NCI-H2196 (cell line): ENCODE results near the gene ACTR10.
"Not testable (repeated sequence)": the region's sequence is repeated elsewhere in the genome, so short reads cannot be mapped to it uniquely, and the experiment has no call there.

Experiments used
- DNase-seq: peaks from one replicate; lab custom pipeline; 2025; ENCODE audit not compliant: unreplicated experiment; lab: John Stamatoyannopoulos, UW

ACTR10 gene

DNA sequence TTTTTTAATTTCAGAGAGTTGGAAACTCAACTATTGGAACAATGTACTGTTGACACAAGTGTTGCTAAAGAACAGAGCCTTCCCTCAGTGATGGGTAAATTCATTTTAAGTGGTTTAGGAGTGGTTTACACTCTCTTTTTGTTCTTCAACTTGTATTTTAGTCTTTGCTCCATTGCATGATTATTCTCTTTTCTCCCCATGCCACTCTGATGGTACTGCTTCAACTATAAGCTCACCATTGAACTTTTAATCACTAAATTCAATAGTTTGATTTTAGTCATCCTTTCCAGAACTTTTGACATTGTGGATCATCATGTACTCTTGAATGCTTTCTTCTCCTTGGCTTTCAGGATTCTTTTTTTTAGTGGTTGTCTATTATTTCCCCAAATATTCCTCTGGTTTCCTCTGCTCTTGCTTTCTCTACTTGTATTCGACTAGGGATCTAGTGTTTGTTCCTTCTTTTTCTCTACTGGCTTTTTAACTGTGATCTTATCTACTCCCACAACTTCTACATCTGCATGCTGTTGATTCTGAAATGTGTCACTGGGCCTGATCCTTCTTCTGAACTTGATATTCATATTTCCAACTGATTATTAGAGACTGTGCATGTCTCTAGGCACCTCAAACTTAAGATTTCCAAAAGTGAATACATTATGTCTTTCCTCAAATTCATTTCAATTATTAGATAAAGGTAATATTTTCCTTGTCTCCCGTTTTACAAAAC is 15.4 kb downstream of the ACTR10 start:
- DNase-seq: no peak

- DNase-seq: no peak
Observed at GRCh38 chr14:58216544-58216943, 16.6 kb downstream of the ACTR10 start.

GRCh38 chr14:58227096-58227819 is 27.3 kb downstream of the ACTR10 start:
- DNase-seq: no peak

DNA sequence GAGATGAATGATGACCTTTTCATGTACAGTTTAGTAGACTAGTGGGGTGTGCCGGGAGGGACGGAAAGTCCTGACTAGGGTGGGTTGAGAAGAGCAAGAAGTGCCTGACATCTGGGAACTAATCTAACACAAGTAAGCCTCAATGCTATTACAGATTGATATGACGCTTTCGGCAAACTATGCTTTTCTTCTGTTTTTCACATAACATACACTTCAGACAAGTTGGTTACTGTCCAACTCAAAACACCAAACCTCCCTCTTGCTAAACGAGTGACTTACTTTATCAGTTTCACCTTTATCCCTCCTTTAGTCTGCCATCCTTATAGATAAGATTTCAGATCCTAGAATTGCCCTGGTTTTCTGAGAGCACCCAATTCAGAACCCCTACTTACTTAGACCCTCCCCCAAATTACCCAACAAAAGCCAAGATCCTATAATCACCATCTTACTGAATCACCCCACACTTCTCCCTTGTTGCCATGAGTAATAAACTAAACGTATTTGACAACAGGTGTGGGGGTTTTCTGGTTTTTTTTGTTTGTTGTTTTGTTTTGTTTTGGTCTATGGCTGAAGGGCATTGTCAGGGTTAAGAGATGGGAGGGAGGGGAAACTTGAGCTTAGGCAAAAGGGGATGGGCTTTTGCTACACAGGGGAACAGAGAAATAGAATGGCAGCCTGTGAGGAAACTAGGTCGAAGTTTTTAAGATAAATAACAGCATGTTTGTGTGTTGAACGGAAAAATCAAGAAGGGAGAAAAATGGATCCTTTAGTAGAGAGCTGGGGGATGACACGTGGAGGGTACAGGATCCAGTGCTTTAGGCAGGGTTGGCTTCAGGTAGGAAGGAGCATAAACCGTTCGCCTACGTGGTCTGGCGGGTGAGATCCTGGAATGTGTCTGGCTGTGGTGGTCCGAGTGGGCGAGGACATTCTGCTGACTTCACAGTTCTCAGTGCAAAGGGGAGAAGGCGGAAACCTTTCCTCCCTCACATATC is 38.6 kb downstream of the ACTR10 start:
- DNase-seq: no peak

- DNase-seq: peak; percentile 41
Observed at GRCh38 chr14:58239244-58240195, 39.6 kb downstream of the ACTR10 start.

GRCh38 chr14:58243790-58244555 is 44.0 kb downstream of the ACTR10 start:
- DNase-seq: no peak

- peak; percentile 97 for DNase-seq
Observed at GRCh38 chr14:58244556-58245387, 44.8 kb downstream of the ACTR10 start, which contains the start of gene PSMA3. TSS of gene PSMA3 (plus strand) at chr14:58244843. CDS start at chr14:58244921, 78 bp downstream.

DNA sequence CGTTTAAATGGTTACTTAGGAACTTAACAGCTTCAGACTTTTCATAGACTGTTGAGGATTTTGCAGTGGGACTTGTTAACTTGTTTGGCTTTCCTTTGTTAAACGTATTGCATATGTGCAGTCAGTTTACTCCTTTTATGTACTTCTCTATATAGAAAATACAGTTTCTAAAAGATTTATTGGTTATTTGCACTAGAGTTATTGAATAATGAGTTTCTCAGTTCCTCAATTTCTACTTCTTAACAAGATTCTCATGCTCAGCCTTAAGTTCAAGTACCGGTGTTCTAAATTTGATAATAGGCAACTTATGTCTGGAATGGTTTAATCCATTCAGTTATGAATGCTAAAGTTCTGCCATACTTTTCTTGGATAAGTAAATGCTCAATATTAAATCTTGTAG is 45.6 kb downstream of the ACTR10 start:
- DNase-seq: no peak

DNA sequence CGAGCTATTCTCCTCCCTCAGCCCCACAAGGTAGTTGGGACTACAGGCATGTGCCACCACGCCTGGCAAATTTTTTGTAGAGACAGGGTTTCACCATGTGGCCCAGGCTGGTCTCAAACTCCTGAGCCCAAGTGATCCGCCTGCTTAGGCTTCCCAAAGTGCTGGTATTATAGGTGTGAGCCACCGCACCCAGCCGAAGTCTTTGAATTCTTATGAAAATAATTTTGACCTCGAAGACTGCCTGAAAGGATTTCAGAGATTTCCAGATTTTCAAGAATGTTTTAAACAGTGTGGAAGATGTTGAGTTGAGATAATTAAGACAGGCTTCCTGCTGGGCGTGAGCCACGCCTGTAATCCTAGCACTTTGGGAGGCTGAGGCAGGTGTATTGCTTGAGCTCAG is 49.7 kb downstream of the ACTR10 start:
- DNase-seq: no peak

GRCh38 chr14:58258156-58258555 is 58.2 kb downstream of the ACTR10 start:
- DNase-seq: no peak

DNA sequence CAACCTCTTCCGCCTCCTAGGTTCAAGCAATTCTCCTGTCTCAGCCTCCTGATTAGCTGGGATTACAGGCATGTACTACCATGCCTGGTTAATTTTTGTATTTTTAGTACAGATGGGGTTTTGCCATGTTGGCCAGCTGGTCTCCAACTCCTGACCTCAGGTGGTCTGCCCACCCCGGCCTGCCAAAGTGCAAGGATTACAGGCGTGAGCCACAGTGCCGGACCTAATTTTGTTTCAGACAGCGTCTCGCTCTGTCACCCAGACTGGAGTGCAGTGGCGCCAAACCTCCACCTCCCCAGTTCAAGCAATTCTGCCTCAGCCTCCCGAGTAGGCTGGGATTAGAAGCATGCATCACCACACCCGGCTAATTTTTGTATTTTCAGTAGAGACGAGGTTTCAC is 62.1 kb downstream of the ACTR10 start:
- DNase-seq: not testable (repeated sequence)

DNA sequence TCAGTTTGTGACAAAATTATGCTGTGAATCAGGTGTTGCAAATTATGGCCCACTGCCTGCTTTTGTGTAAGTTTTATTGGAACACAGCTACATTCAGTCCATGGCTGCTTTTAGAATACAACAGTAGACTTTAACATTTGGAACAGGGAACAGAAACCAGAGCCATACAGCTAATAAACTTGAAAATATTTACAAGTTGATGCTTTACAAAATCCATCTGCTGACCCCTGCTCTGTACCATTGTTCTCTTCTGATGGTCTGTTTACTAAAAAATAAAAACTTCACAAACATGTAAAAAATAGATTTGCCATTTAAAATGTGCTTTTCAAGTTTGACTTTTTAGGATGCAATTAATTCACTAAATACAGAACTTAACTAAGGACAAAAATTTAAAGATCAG is 65.5 kb downstream of the ACTR10 start:
- DNase-seq: no peak

DNA sequence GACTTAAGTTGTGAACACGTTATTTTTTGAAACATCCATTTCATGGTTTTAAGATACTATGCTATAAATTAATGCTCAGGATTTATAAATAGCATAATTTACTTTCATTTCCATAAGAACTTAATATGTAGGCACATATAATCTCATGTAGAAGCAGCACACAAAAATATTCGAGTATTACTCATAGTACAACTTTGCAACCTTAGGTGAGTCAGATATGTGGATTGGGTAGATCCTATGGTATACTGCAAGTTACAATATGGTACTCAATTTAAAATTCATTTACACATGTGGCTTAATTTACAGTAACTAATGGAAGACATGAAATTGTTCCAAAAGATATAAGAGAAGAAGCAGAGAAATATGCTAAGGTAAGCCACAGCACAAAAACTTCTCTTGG is 70.7 kb downstream of the ACTR10 start:
- no peak for DNase-seq

- DNase-seq: peak; percentile 24
Observed at GRCh38 chr14:58272588-58273372, 72.8 kb downstream of the ACTR10 start.

- no peak for DNase-seq
Observed at GRCh38 chr14:58274881-58275280, 74.9 kb downstream of the ACTR10 start.

GRCh38 chr14:58275527-58276190 is 75.7 kb downstream of the ACTR10 start:
- DNase-seq: no peak

- DNase-seq: no peak
Observed at GRCh38 chr14:58276208-58276607, 76.3 kb downstream of the ACTR10 start.
